Mesenchymal stem cell (in vitro differentiated cells and primary cell): Measurements from ENCODE around the gene CNBP.

Experiments used
- DNase-seq: peaks from one replicate; pipeline ENCODE4 v3.0.0-alpha.2; 2013
- H2AFZ ChIP-seq: one replicate; pipeline ENCODE4 v1.6.1; 2013; ENCODE audit warnings: low read depth, mild to moderate bottlenecking, control low read depth, inconsistent platforms, low read length, moderate library complexity
- H2AK5ac ChIP-seq: 2 replicates; pipeline ENCODE4 v1.6.1; 2013; ENCODE audit warnings: low read length, moderate library complexity, mild to moderate bottlenecking, inconsistent platforms; ENCODE audit not compliant: severe bottlenecking
- H2BK120ac ChIP-seq: one replicate; pipeline ENCODE4 v1.6.1; 2013; ENCODE audit warnings: low read depth, mild to moderate bottlenecking, inconsistent platforms, low read length, moderate library complexity
- H2BK12ac ChIP-seq, 2 experiments: one replicate each; pipeline ENCODE4 v1.6.1; 2013; ENCODE audit warnings: inconsistent platforms in 2 of 2, low read length in 2 of 2, mild to moderate bottlenecking in 2 of 2, moderate library complexity in 2 of 2, control low read depth in 1 of 2
- H2BK15ac ChIP-seq: one replicate; pipeline ENCODE4 v1.6.1; 2013; ENCODE audit warnings: mild to moderate bottlenecking, low read depth, inconsistent platforms; ENCODE audit not compliant: poor library complexity, severe bottlenecking
- H2BK5ac ChIP-seq: 2 replicates; pipeline ENCODE4 v1.6.1; 2013; ENCODE audit warnings: low read depth, mild to moderate bottlenecking, low read length, control low read depth, inconsistent platforms; ENCODE audit not compliant: poor library complexity, severe bottlenecking
- H3K14ac ChIP-seq, 2 experiments: one replicate each; pipeline ENCODE4 v1.6.1; 2013; ENCODE audit warnings: inconsistent platforms in 2 of 2, low read length in 2 of 2, control low read depth in 1 of 2, mild to moderate bottlenecking in 1 of 2, moderate library complexity in 1 of 2
- H3K18ac ChIP-seq, 2 experiments: one replicate each; pipeline ENCODE4 v1.6.1; 2013; ENCODE audit warnings: inconsistent platforms in 2 of 2, low read length in 2 of 2, control low read depth in 1 of 2, low read depth in 1 of 2, mild to moderate bottlenecking in 1 of 2
- H3K23ac ChIP-seq, 2 experiments: one replicate each; pipeline ENCODE4 v1.6.1; 2013; ENCODE audit warnings: inconsistent platforms in 2 of 2, low read length in 2 of 2, mild to moderate bottlenecking in 2 of 2, moderate library complexity in 2 of 2, control low read depth in 1 of 2
- H3K27ac ChIP-seq: 2 replicates; pipeline ENCODE4 v1.5.1; 2013; ENCODE audit warnings: mild to moderate bottlenecking, moderate library complexity, low read length, control low read depth, inconsistent platforms; ENCODE audit not compliant: poor library complexity, severe bottlenecking
- H3K27me3 ChIP-seq, 2 experiments: 2 replicates each; pipeline versions ENCODE4 v1.6.1 to v1.7.0; 2013; ENCODE audit warnings: low read length in 2 of 2, mild to moderate bottlenecking in 2 of 2, moderate library complexity in 2 of 2, control low read depth in 1 of 2, inconsistent platforms in 1 of 2; ENCODE audit not compliant: control insufficient read depth in 1 of 2, insufficient read depth in 1 of 2
- H3K36me3 ChIP-seq, 2 experiments: 2 replicates each; pipeline versions ENCODE4 v1.6.1 to v1.7.0; 2013; ENCODE audit warnings: low read length in 2 of 2, control low read depth in 1 of 2, inconsistent platforms in 1 of 2, low read depth in 1 of 2, mild to moderate bottlenecking in 1 of 2; ENCODE audit not compliant: insufficient read depth in 2 of 2, control insufficient read depth in 1 of 2
- H3K4ac ChIP-seq, 2 experiments: one replicate each; pipeline ENCODE4 v1.6.1; 2013; ENCODE audit warnings: inconsistent platforms in 2 of 2, low read length in 2 of 2, mild to moderate bottlenecking in 2 of 2, moderate library complexity in 2 of 2, control low read depth in 1 of 2, low read depth in 1 of 2
- H3K4me1 ChIP-seq: 2 replicates; pipeline ENCODE4 v1.6.1; 2013; ENCODE audit warnings: low read depth, low read length, control low read depth; ENCODE audit not compliant: control insufficient read depth, insufficient read depth
- H3K4me2 ChIP-seq: 2 replicates; pipeline ENCODE4 v1.6.1; 2013; ENCODE audit warnings: low read length, mild to moderate bottlenecking, inconsistent platforms; ENCODE audit not compliant: poor library complexity, severe bottlenecking
- H3K4me3 ChIP-seq, 2 experiments: 2 replicates each; pipeline versions ENCODE4 v1.5.1 to v1.7.0; 2013; ENCODE audit warnings: low read length in 2 of 2, mild to moderate bottlenecking in 2 of 2, control low read depth in 1 of 2, low read depth in 1 of 2; ENCODE audit not compliant: insufficient read depth in 1 of 2
- H3K79me1 ChIP-seq: replicated peaks from 2 replicates; pipeline ENCODE4 v1.6.1; 2013; ENCODE audit warnings: mild to moderate bottlenecking, control low read depth, low read length, inconsistent platforms; ENCODE audit not compliant: poor library complexity, severe bottlenecking
- H3K9ac ChIP-seq: 2 replicates; pipeline ENCODE4 v1.7.0; 2013; ENCODE audit warnings: mild to moderate bottlenecking, low read length, moderate library complexity
- H3K9me3 ChIP-seq: 2 replicates; pipeline ENCODE4 v1.7.0; 2013; ENCODE audit warnings: mild to moderate bottlenecking, low read length; ENCODE audit not compliant: control insufficient read depth
- H4K8ac ChIP-seq: one replicate; pipeline ENCODE4 v1.6.1; 2013; ENCODE audit warnings: inconsistent platforms, mild to moderate bottlenecking, low read length, moderate library complexity
- H4K91ac ChIP-seq: one replicate; pipeline ENCODE4 v1.6.1; 2013; ENCODE audit warnings: mild to moderate bottlenecking, low read length, inconsistent platforms
- WGBS: methylation state at CpG from one replicate; pipeline ENCODE4 v1.1.7; 2013; ENCODE audit warnings: mixed read lengths; 5-methylcytosine and 5-hydroxymethylcytosine counted together

CNBP gene

DNA sequence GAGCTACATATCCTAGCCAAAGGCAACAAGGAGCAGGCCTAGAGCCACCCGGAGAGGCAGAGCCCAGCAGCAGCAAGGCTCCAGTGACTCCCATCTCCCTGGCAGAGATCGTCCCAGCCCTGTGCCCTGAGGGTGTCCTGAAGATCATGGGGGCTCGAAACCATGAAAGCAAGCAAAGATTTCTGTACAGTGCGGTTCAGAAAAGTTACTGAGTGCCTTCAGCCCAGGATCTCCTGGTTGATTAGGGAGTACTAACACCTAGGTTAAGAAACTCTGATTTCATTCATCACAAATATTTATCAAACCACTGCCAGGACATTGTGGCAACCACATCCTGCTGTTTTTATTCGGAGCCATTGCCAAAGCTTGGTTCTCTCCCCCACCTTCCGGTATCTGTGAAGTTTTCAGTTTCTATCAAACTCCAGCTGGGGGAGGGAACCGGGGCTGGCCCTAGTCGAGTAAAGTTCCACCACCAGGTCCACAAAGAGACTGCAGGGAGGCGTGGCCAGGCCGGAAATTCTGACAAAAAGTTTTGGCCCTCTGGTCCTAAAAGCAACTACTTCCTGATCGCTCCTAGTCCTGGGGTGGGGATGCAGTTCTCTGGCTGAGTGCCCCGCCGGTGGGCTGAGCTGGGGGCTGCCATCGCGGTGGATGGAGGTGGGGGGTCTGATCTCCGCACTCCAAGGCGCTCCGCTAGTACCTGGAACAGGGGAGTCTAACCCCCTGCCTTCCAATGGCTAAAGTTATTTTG is 63.3 kb downstream of the CNBP start:
- peak overlapping the region; percentile 95 to 96 for H3K14ac ChIP-seq
- H3K4me1 ChIP-seq, result peaks cover 22% of the 10 kb centered on the region
- peaks cover 1% of the 10 kb centered on the region for H3K79me1 ChIP-seq
- H3K9ac ChIP-seq, result peak overlapping the region; percentile 88
- H2BK5ac ChIP-seq, result no peak overlapping the region
- H4K8ac ChIP-seq, result peak overlapping the region; percentile 87
- peak overlapping the region; percentile 86 to 96 for H3K4ac ChIP-seq
- peaks cover 9 to 13% of the 10 kb centered on the region in 2 experiments for H3K36me3 ChIP-seq
- peak overlapping the region; percentile 93 for H3K4me2 ChIP-seq
- H3K27ac ChIP-seq, result peak overlapping the region; percentile 86
- H4K91ac ChIP-seq, result peak overlapping the region; percentile 97
- H2BK15ac ChIP-seq, result peak overlapping the region; percentile 77
- peak overlapping the region; percentile 93 for H2BK120ac ChIP-seq
- H2AK5ac ChIP-seq, result peak overlapping the region; percentile 91
- peak overlapping the region; percentile 41 to 86 for H2BK12ac ChIP-seq
- 6% methylated on average over 13 of the region's 18 CpGs for WGBS
- peak; percentile 94 for DNase-seq
- H3K18ac ChIP-seq, result peak overlapping the region; percentile 96
- H3K9me3 ChIP-seq, result no peaks in the 10 kb centered on the region
- no peaks in the 10 kb centered on the region for H3K27me3 ChIP-seq
- peak overlapping the region; percentile 85 to 87 for H3K4me3 ChIP-seq
- H3K23ac ChIP-seq, result peak overlapping the region; percentile 5 to 59
- H2AFZ ChIP-seq, result peak overlapping the region; percentile 65

- no peak overlapping the region for H2BK120ac ChIP-seq
- H3K27me3 ChIP-seq, result no peaks in the 10 kb centered on the region
- H3K4me1 ChIP-seq, result peaks cover 22% of the 10 kb centered on the region
- peak overlapping the region; percentile 53 to 85 for H3K4me3 ChIP-seq
- DNase-seq, result peak; percentile 11
- H3K79me1 ChIP-seq, result peaks cover 3% of the 10 kb centered on the region
- H3K36me3 ChIP-seq, result peaks cover 14 to 19% of the 10 kb centered on the region in 2 experiments
- peak overlapping the region; percentile 66 for H3K27ac ChIP-seq
- H4K91ac ChIP-seq, result no peak overlapping the region
- no peak overlapping the region for H2AFZ ChIP-seq
- peak overlapping the region; percentile 78 for H3K4me2 ChIP-seq
- H4K8ac ChIP-seq, result peak overlapping the region; percentile 1
- 54% methylated on average over 13 of the region's 13 CpGs for WGBS
- H2BK12ac ChIP-seq, result peak overlapping the region in 1 of 2 experiments; percentile 75
- H3K18ac ChIP-seq, result peak overlapping the region in 1 of 2 experiments; percentile 76
- peak overlapping the region in 1 of 2 experiments; percentile 91 for H3K14ac ChIP-seq
- H2BK5ac ChIP-seq, result no peak overlapping the region
- H2AK5ac ChIP-seq, result peak overlapping the region; percentile 65
- peak overlapping the region; percentile 88 for H3K9ac ChIP-seq
- peak overlapping the region; percentile 68 to 96 for H3K4ac ChIP-seq
- H3K23ac ChIP-seq, result peak overlapping the region in 1 of 2 experiments; percentile 92
- H3K9me3 ChIP-seq, result no peaks in the 10 kb centered on the region
- H2BK15ac ChIP-seq, result no peak overlapping the region
These were observed 64.2 kb downstream of the CNBP start for GRCh38 chr3:129119365-129120100.

DNA sequence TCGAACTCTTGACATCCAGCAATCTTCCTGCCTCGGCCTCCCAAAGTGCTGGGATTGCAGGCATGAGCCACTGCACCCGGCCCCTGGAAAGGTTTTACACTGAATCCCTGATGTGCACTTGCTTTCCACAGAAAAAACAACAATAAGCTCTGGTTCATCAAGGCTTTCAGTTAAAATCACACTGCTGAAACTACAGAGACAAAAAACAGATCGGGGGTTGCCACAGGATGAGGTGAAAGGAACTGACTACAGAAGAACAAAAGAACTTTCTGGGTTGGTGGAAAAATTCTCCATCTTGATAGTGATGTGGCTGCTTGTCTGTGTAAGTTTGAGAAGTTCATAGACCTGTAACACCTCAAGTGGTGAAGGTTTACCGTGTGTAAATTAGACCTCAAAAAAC is 65.0 kb downstream of the CNBP start:
- H3K9ac ChIP-seq, result peak overlapping the region; percentile 88
- H3K18ac ChIP-seq, result no peak overlapping the region
- H3K27ac ChIP-seq, result no peak overlapping the region
- peak overlapping the region in 1 of 2 experiments; percentile 85 for H3K4me3 ChIP-seq
- no peak overlapping the region for H4K8ac ChIP-seq
- no peak overlapping the region for H3K14ac ChIP-seq
- H3K4me2 ChIP-seq, result no peak overlapping the region
- no peak overlapping the region for H3K23ac ChIP-seq
- H2BK120ac ChIP-seq, result no peak overlapping the region
- H3K36me3 ChIP-seq, result peaks cover 17 to 26% of the 10 kb centered on the region in 2 experiments
- H4K91ac ChIP-seq, result no peak overlapping the region
- H2AK5ac ChIP-seq, result no peak overlapping the region
- H2AFZ ChIP-seq, result no peak overlapping the region
- no peak overlapping the region for H2BK15ac ChIP-seq
- H2BK5ac ChIP-seq, result no peak overlapping the region
- peaks cover 22% of the 10 kb centered on the region for H3K4me1 ChIP-seq
- H3K27me3 ChIP-seq, result no peaks in the 10 kb centered on the region
- H3K4ac ChIP-seq, result no peak overlapping the region
- WGBS, result 89% methylated on average over 4 of the region's 5 CpGs
- H3K9me3 ChIP-seq, result no peaks in the 10 kb centered on the region
- no peak overlapping the region for H2BK12ac ChIP-seq
- peaks cover 5% of the 10 kb centered on the region for H3K79me1 ChIP-seq
- DNase-seq, result no peak
